NCI-H345 (cell line): ENCODE data around the gene SLC26A5.

Experiments used
- DNase-seq: peaks from one replicate; lab custom pipeline; 2025; lab: John Stamatoyannopoulos, UW

Gene SLC26A5

GRCh38 chr7:103347507-103348267 lies 98.3 kb downstream of the SLC26A5 start, which contains the start of gene PSMC2:
Gene PSMC2, plus strand, starts transcription at chr7:103347643. Its CDS starts 69 bp downstream, at chr7:103347712.
- DNase-seq: peak; percentile 90

GRCh38 chr7:103346396-103346795 lies 99.6 kb downstream of the SLC26A5 start:
- no peak for DNase-seq

GRCh38 chr7:103344453-103345149 lies 101.4 kb downstream of the SLC26A5 start, which contains the start of gene DNAJC2:
Gene DNAJC2, minus strand, starts transcription at chr7:103344767. Its CDS starts 145 bp downstream, at chr7:103344622.
- DNase-seq: peak; percentile 93

GRCh38 chr7:103343758-103344452 lies 102.1 kb downstream of the SLC26A5 start:
- no peak for DNase-seq

GRCh38 chr7:103343332-103343731 lies 102.7 kb downstream of the SLC26A5 start:
- no peak for DNase-seq

GRCh38 chr7:103341466-103341865 lies 104.5 kb downstream of the SLC26A5 start:
- no peak for DNase-seq

GRCh38 chr7:103338864-103339263 lies 107.1 kb downstream of the SLC26A5 start:
- DNase-seq: no peak

GRCh38 chr7:103336761-103337160 lies 109.2 kb downstream of the SLC26A5 start:
- no peak for DNase-seq

- no peak for DNase-seq
Measured at GRCh38 chr7:103325744-103326143, 120.3 kb downstream of the SLC26A5 start.
